OCI-M1 (cell line): ENCODE measurements around the gene TXN.
"Not testable (repeated sequence)": the region's sequence is repeated elsewhere in the genome, so short reads cannot be mapped to it uniquely, and the experiment has no call there.

ENCODE experiments used
- DNase-seq: peaks from one replicate; lab custom pipeline; 2025; lab: John Stamatoyannopoulos, UW

Gene TXN

DNA sequence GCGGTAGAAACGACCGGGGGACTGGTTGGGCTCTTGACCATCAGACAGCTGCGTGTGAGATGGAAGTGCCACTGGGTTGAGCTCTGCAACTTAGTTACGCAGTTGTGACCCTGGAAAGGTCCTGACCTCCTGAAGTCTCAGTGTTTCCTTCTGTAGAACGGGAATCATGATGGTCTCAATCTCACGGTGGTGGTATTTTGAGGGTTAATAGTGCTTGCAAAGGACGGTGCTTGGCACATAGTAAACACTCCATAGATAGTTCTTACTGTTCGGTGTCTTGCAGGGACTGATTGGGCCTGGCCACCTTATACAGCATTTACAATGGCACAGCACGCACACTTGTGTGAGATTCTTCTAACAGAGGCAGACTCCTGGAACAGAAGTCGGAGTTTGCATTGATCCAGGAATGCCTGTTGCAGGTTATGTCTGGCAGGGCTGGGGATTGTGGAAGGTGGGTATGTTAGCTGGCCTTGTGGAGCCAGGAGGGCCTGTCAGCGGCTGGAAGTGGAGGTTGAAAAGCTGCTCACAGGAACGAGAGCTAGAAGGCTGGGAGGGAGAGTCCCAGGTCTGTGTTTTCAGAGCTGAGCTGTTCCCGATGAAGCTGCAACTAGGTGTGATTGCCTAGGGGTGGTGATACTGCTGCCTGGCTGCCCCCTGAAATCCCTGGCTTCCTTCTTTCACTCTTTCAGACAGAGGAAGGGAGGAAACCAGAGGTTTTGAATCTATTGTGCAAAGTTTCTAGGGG lies 962 bp upstream of the TXN start:
- DNase-seq, result peak; percentile 66

- DNase-seq, result peak; percentile 62
These were observed 586 bp downstream of the TXN start for GRCh38 chr9:110255463-110256379.

DNA sequence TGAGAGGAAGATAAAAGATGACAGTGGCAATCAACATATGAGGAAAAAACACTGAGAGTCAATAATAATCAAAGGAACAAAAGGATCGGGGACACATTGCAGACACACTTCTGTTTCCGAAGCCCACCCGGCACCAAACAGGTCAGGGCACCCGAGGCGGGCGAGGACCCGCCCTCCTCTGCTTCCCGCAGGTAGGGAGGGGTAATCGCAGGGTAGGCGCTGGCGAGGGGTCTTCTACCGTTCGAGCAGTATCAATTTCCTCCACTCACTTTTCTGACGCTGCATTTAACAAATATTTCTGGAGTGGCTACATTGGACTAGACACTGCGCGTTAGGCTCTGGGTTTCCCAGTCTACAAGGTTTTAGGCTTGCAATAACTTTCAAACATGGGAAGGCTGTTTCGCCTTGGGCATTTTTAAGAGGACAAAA lies 1.3 kb downstream of the TXN start:
- no peak for DNase-seq

GRCh38 chr9:110254500-110254899 lies 1.8 kb downstream of the TXN start:
- DNase-seq, result no peak

GRCh38 chr9:110252509-110253139 lies 3.7 kb downstream of the TXN start:
- no peak for DNase-seq

GRCh38 chr9:110251770-110252169 lies 4.5 kb downstream of the TXN start:
- not testable (repeated sequence) for DNase-seq

GRCh38 chr9:110251212-110251611 lies 5.1 kb downstream of the TXN start:
- no peak for DNase-seq

GRCh38 chr9:110249603-110250002 lies 6.7 kb downstream of the TXN start:
- DNase-seq, result no peak

- DNase-seq, result no peak
These were observed 7.9 kb downstream of the TXN start for GRCh38 chr9:110248361-110248760.

- DNase-seq, result no peak
These were observed 10.1 kb downstream of the TXN start for GRCh38 chr9:110246214-110246613.

- no peak for DNase-seq
These were observed 11.7 kb downstream of the TXN start for GRCh38 chr9:110244616-110245015.

GRCh38 chr9:110241858-110242321 lies 14.4 kb downstream of the TXN start:
- DNase-seq, result no peak

DNA sequence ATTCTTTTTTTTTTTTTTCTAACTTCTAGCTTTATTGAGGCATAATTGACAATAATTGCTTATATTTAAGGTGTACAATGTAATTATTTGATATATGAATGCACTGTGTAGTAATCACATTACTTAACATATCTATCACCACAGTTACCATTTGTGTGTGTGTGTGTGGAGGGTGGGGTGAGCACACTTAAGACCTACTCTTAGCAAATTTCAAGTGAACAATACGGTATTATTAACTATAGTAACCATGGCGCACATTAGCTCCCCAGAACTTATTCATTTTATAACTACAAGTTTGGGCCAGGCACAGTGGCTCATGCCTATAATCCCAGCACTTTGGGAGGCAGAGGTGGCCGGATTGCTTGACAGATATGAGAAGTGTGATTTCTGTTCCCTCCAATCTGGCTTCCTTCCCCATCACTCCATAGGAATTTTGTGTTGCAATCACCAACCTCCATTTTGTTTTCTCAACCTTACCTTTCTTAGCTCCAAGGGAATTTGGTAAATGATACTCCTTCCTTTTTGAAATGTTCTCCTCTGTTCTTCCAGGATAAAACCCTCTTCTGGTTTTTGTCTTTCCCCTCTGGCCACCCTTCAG lies 14.9 kb downstream of the TXN start:
- DNase-seq, result no peak

DNA sequence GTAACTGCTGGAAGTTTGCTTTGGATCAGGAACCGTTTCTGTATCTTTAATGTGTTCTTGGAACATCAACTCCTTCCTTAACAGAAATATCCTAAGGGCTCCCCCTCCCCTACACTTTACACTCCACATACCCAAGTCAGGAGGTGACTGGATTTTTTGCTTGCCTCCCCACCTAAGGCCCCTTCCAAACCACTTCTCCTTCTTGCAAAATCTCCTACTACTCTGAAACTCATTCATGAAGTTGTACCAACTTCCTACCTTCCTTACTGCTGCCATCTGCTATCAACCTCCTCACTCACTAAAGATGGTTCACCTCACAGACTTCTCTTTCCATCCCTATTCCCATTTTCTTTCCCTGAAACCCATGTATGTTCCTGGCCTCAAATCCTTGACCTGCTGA lies 16.1 kb downstream of the TXN start:
- no peak for DNase-seq

- no peak for DNase-seq
These were observed 28.0 kb downstream of the TXN start for GRCh38 chr9:110228321-110228720.

DNA sequence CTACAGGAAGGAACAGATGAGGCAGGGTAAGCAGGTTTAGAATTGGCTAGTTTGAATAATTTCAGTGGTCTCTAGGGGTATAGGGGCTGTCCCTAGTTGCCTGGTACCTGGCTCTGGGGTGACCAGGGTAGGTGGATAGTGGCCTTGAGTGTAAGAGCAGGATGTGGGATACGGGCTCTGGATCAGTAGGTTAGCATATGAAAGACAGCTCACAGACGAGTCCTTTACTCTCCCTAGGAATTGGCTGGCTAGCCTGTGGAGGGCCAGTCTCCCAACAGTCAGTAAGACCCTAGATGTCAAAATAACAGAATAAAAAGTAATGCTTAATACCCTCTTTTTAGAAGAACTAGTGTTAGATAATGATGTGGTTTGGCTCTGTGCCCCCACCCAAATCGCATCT lies 31.7 kb downstream of the TXN start:
- no peak for DNase-seq

GRCh38 chr9:110220809-110221208 lies 35.5 kb downstream of the TXN start:
- DNase-seq, result no peak

GRCh38 chr9:110217656-110218099 lies 38.6 kb downstream of the TXN start:
- peak; percentile 68 for DNase-seq

- no peak for DNase-seq
These were observed 41.5 kb downstream of the TXN start for GRCh38 chr9:110214586-110215355.

DNA sequence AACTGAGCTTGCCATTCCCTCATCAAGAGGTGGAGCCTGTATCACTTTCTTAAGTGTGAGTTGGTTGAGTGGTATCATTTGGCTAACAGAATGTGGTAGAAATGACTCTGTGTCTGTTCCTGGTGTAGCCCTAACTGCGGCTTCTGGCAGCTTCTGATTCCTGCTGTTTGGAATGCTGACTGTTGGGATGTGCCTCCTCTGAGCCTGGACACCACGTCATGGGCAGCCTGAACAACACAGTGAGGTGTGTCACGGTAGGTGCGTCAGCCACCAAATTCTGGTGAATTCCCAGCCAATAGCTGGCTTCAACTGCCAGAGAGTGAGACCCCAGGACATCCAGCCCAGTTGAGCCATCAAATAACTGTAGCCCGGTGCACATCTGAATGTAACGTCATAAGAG lies 42.2 kb downstream of the TXN start:
- no peak for DNase-seq

DNA sequence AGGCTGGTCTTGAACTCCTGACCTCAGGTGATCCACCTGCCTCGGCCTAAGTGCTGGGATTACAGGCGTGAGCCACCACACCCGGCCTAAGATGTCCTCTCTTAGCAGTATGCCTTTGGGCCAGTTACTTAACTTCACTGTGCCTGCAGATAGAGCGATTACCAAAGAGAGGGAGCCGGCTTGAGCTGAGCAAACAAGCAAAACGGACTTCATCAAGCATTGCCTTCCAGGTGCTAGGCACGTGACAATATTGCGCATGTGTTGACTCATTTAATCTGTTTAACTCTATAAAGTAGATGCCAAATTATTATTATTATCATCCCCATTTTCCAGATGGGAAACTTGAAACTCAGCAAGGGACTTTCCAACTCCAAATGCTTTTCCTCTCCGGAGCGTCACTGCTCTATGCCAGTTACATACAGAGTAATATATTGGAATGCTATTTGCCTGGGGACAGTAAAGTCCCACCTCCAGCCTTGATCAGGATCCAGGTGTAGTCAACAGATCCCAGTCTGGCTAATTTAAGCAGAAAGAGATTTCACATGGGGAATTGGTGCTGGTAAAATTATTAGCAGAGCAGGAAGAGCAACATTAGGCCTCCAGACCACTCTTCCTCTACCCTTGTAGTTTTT lies 42.8 kb downstream of the TXN start:
- no peak for DNase-seq
